Occipital lobe (tissue), 2 donors: ENCODE measurements around the gene IL19. TPM values are rescaled to one million over a fixed set of nuclear protein-coding genes. Genes with fewer than 3 reads are reported as not detected.

Experiments
- DNase-seq: peaks from one replicate; lab custom pipeline; 2025; lab: John Stamatoyannopoulos, UW
- total RNA-seq: library from RNA; depleted of rRNA; stranded (reverse); fragments of >200 nt; gene quantifications from one replicate; pipeline ENCODE4 v1.2.3, GENCODE V29; 2014

The IL19 gene
- total RNA-seq, 1 donor from 2014 or later = not detected

GRCh38 chr1:206798384-206798996, 27.9 kb downstream of the IL19 start:
- no peak for DNase-seq

GRCh38 chr1:206799311-206799710, 28.7 kb downstream of the IL19 start:
- DNase-seq = no peak

GRCh38 chr1:206800411-206800810, 29.8 kb downstream of the IL19 start:
- no peak for DNase-seq

GRCh38 chr1:206800891-206801290, 30.3 kb downstream of the IL19 start:
- DNase-seq = no peak

- DNase-seq = no peak
Measured at GRCh38 chr1:206801467-206801866, 30.9 kb downstream of the IL19 start.

GRCh38 chr1:206802401-206802800, 31.8 kb downstream of the IL19 start:
- no peak for DNase-seq

- DNase-seq = no peak
Measured at GRCh38 chr1:206803221-206803730, 32.7 kb downstream of the IL19 start.

GRCh38 chr1:206804156-206804737, 33.7 kb downstream of the IL19 start:
- DNase-seq = no peak

GRCh38 chr1:206805357-206805756, 34.8 kb downstream of the IL19 start:
- DNase-seq = no peak

- DNase-seq = no peak
Measured at GRCh38 chr1:206808615-206809014, 38.0 kb downstream of the IL19 start.

- DNase-seq = no peak
Measured at GRCh38 chr1:206809504-206810084, 39.0 kb downstream of the IL19 start.

- no peak for DNase-seq
Measured at GRCh38 chr1:206812471-206812870, 41.9 kb downstream of the IL19 start.

- no peak for DNase-seq
Measured at GRCh38 chr1:206814716-206815341, 44.3 kb downstream of the IL19 start.

- no peak for DNase-seq
Measured at GRCh38 chr1:206816390-206817287, 46.1 kb downstream of the IL19 start.

GRCh38 chr1:206821493-206821892, 50.9 kb downstream of the IL19 start:
- DNase-seq = no peak

- no peak for DNase-seq
Measured at GRCh38 chr1:206823727-206824126, 53.2 kb downstream of the IL19 start.

- no peak for DNase-seq
Measured at GRCh38 chr1:206824331-206824730, 53.8 kb downstream of the IL19 start.

GRCh38 chr1:206826394-206826793, 55.8 kb downstream of the IL19 start:
- no peak for DNase-seq

GRCh38 chr1:206828061-206828460, 57.5 kb downstream of the IL19 start:
- no peak for DNase-seq

- no peak for DNase-seq
Measured at GRCh38 chr1:206828765-206829164, 58.2 kb downstream of the IL19 start.

- DNase-seq = no peak
Measured at GRCh38 chr1:206829282-206829681, 58.7 kb downstream of the IL19 start.
